Psoas muscle (tissue), 7 donors: ENCODE results near the gene HIP1. TPM values are rescaled to one million over a fixed set of nuclear protein-coding genes. Genes with fewer than 3 reads are reported as not detected.

ENCODE experiments used
- polyA plus RNA-seq, 3 donors: library from polyadenylated mRNA; stranded (reverse); fragments of 200-250 nt; gene quantifications; one replicate each; pipeline ENCODE4 v1.2.3, GENCODE V29; 2013
- total RNA-seq, 4 donors: library from RNA; stranded (reverse); fragmentation: NEBNext Ultra II Directional in 2 of 4; extraction: Animal tissue kit (Norgen Biotek cat#: 25700) in 2 of 4; gene quantifications; one replicate each; pipeline versions ENCODE4 v1.2.1 to v1.2.4, GENCODE V29; 2021 to 2023
- donor health status: healthy with polysubstance abuse.
- donor health status: DM: no; HTN: no; CAD: no; lungs with moderate emphysema.
- donor health status: Bipolar disorder and iron deficiency.
- donor health status: healthy.
- donor health status: DM: no; HTN: no; CAD: no.
- donor health status: DM: no; HTN: no; CAD: no.
- donor health status: DM: yes; HTN: yes; CAD: no.

The HIP1 gene
- total and polyA plus RNA-seq, 7 donors, result 2.5 to 11.9 (median 5.4) TPM

Other genes starting within 250 kb of the HIP1 start
- gene SPDYE5, start 246.6 kb downstream of the HIP1 start, total RNA-seq, result under 1 TPM in 1 of 4 donors, not detected in 3; 0.28 TPM
- gene SPDYE5, start 246.6 kb downstream of the HIP1 start, polyA plus RNA-seq, result under 1 TPM in 1 of 3 donors, not detected in 2; 0.01 TPM
- not detected for gene CCL26, start 33.3 kb upstream of the HIP1 start, total RNA-seq
- under 1 TPM in 2 of 3 donors, not detected in 1; 0.27 to 0.34 TPM for gene CCL26, start 33.3 kb upstream of the HIP1 start, polyA plus RNA-seq
- not detected for gene CCL24, start 74.9 kb upstream of the HIP1 start, total RNA-seq
- not detected for gene CCL24, start 74.9 kb upstream of the HIP1 start, polyA plus RNA-seq
- gene RHBDD2, start 140.1 kb upstream of the HIP1 start, total RNA-seq, result 10 to 100 TPM; 18.3 to 32.0 (median 24.6) TPM
- 10 to 100 TPM; 26.5 to 38.9 (median 30.7) TPM for gene RHBDD2, start 140.1 kb upstream of the HIP1 start, polyA plus RNA-seq
- gene POR, start 176.2 kb upstream of the HIP1 start, total RNA-seq, result 100 to 1,000 TPM in 2 of 4 donors, 10 to 100 TPM in 2; 48.8 to 206 (median 117) TPM
- 100 to 1,000 TPM in 2 of 3 donors, 10 to 100 TPM in 1; 81.4 to 288 (median 138) TPM for gene POR, start 176.2 kb upstream of the HIP1 start, polyA plus RNA-seq